NCI-H1092 (cell line): Measurements from ENCODE around the gene VSNL1.
"Not testable (repeated sequence)": the region's sequence is repeated elsewhere in the genome, so short reads cannot be mapped to it uniquely, and the experiment has no call there.

Source experiments
- DNase-seq: peaks from one replicate; lab custom pipeline; 2025; lab: John Stamatoyannopoulos, UW

VSNL1 gene

GRCh38 chr2:17542471-17542870, 2.0 kb downstream of the VSNL1 start:
- no peak for DNase-seq

GRCh38 chr2:17543131-17543660, 2.7 kb downstream of the VSNL1 start:
- no peak for DNase-seq

DNA sequence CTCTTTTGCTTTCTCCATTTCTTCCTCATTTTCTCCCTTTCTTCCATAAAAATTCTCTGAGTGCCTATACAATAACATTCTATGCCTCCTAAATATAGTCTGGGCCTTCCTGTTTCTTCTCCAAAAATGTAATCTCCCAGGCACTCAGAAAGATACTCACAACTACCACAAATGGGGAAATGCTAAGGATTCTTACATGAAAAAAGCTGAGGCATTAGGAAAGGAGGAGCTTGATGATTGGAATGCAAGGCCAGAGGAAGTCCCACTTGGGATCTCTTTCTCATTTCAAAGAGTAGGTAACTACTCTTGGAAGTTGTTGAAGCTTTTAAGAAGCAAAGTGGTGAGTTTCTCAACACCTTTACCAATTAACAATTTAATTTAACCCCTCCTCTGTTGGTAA, 3.4 kb downstream of the VSNL1 start:
- no peak for DNase-seq

GRCh38 chr2:17544256-17544655, 3.8 kb downstream of the VSNL1 start:
- no peak for DNase-seq

DNA sequence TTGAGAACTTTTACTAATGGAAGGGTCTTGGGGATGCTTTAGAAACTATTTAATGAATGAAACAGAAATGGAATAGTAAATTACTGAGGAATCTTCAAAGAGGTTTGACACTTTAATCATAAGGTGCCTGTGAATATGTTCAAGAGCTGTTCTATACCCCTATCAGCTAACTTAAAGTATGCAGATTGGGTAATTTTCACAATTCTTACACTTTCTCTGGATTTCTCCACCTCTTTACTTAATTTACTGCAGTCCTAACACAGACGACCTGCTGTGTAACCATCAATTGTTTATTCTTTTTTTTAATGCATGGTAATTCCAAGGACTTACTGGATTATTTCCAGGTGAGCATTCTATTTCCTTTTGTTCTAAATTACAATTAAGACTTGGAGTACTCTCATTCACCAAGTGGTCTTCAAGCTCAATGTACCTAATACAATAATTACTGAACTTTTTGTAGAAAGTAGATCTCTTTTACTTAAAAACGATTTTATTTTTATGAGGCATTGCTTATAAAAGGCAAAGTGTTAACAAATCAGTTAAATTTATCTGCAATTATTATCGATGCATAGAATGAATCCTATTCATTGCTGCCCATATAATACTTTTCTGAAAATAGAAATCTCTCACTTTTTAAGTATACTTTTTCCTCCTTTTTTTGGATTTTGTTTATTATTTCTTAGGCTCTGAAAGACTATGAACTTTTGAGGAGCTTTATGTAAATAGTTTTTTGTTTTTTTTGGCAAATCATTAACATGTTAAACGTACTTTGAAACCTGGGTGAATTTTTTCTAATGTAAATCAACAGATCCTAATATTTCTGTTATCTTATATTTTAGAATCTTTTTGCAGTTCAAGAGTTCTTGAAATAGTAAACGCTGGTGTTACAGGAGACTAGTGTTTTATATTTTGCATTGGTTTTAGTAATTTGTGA, 5.5 kb downstream of the VSNL1 start:
- no peak for DNase-seq

DNA sequence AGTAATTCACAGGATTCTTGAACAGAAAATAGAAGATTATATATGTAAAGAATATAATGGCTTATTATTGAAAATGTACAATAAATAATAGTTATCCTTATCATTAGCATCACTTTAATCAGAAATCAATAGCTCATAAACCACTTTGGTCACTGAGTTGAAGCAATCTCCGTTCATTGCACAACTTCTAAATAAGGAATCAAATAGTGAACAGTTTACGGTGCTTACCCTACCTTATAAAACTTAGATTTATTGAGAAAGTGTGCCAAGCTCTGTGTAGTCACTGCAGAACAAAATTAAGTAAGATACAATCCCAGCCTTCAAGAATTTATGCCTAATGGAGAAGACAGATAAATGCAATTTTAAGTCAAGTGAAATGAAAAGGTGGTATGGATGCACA, 6.7 kb downstream of the VSNL1 start:
- no peak for DNase-seq

GRCh38 chr2:17547737-17548136, 7.2 kb downstream of the VSNL1 start:
- DNase-seq, result no peak

DNA sequence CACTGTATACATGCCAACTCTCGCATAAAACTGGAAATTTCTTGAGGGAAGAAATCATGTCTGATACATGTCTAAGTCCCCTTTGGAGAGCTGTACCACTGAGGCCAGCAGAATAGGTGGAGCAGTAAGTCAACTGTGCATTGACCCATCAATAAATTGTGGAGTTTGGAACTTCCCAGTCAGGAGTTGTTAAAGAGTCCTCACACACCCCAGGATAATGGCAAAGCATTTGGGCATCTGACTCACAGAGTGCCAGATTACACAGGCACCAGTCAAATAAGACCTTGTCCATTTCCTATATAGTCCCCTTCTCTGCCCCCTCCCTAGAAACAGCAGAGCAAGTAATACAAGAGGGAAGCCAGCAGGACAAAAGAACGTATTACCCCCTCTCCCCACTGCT, 10.4 kb downstream of the VSNL1 start:
- no peak for DNase-seq

GRCh38 chr2:17555150-17555549, 14.7 kb downstream of the VSNL1 start:
- no peak for DNase-seq

- no peak for DNase-seq
Measured at GRCh38 chr2:17557596-17557995, 17.1 kb downstream of the VSNL1 start.

GRCh38 chr2:17558053-17558452, 17.6 kb downstream of the VSNL1 start:
- no peak for DNase-seq

GRCh38 chr2:17558878-17559277, 18.4 kb downstream of the VSNL1 start:
- DNase-seq, result no peak

- DNase-seq, result not testable (repeated sequence)
Measured at GRCh38 chr2:17565726-17566125, 25.2 kb downstream of the VSNL1 start.

GRCh38 chr2:17571681-17572080, 31.2 kb downstream of the VSNL1 start:
- no peak for DNase-seq

GRCh38 chr2:17573085-17573803, 32.7 kb downstream of the VSNL1 start:
- DNase-seq, result no peak

DNA sequence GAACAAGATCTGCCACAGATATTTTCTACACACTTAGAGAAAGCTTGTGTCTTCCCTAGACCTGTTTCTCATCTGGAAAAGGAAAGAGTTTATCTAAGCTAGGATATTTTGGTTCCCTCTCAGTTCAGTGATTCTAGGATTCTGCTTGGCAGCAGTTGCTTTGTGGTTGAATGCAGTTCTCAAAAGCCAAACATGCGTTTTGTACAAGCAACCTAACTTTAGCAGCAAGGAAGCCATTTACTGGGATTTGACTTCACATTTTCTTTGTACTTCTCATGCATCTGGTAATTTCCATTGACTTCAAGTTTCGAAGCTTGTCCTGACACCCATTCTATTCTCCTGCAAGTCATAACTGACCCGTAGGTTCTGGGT, 33.3 kb downstream of the VSNL1 start:
- DNase-seq, result no peak

DNA sequence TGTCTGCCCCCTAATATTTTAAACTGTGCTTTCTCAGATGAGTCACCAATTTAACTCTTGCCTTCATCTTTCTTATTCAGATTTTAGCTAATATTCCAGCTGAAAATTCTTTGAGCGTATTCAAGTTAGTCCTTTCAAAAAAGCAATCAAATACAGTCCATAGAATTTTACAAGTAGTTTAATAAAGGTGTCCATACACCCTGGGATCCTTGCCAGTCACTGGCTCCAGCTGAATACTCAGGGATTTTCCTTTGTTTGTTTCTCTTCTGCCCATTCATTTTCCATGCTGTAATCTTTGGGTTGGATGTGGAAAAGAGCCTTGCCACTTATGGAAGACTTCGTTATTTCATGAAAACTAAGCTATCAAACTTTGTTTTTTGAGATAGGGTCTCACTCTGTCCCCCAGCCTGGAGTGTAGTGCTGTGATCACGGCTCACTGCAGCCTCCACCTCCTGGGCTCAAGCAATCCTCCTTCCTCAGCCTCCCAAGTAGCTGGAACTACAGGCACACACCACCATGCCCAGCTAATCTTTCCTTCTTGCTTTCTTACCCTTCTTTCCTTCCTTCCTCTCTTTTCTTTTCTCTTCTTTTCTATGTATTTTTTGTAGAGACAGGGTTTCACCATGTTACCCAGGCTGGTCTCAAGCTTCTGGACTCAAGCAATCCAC, 34.0 kb downstream of the VSNL1 start:
- no peak for DNase-seq

- DNase-seq, result no peak
Measured at GRCh38 chr2:17576802-17577201, 36.3 kb downstream of the VSNL1 start.

- DNase-seq, result no peak
Measured at GRCh38 chr2:17578466-17578928, 38.0 kb downstream of the VSNL1 start.

DNA sequence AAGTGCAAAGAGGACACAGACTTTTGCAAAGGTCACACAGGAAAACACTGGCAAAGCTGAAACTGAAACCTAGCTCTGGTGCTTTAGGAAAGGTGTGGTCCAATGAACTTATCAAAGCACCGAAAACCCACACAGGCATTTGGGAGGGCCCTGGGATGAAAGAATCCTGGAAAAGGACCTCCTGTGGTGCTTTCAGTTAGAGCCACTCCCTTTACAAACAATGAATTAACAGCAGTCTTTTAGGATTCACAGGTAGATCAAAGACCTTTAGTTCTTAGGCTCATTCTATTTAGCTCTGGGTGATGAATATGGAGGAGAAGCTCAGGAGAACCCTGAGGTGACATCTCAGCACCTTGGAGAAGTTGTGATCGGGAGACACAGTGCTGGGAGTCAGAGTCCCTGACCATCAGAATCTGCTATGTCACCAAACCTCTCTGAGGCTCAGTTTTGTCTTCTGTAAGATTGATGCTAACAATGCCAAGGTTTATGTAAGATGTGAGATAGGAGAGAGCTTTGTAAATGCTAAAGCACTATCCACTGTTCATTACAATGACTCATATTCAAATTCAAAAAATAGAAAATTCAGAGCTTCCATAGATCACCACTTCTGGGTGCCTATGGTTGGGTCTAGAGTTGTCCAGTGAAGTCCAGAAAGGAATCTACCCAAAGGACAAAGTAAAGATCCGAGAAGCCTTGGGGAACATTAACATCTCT, 39.3 kb downstream of the VSNL1 start:
- no peak for DNase-seq

DNA sequence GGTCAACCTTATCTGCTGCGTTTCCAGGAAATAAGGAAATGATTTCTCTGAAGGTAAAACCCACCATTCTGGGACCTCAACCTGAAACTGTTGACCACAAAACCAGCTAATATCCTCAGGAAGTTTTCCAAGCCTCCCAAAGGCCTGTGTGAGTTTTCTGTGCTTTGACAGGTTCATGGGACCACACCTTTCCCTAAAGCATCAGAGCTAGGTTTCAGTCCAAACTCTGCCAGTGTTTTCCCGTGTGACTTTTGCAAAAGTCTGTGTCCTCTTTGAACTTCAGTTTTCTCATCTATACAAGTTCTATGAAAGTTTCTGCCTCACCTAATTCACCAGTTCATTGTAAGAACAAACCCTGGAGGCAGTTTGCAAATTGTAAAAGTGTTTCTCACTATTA, 39.8 kb downstream of the VSNL1 start:
- DNase-seq, result no peak

GRCh38 chr2:17581831-17582230, 41.3 kb downstream of the VSNL1 start:
- no peak for DNase-seq
